Lower lobe of right lung (tissue), 2 donors: ENCODE measurements around the gene ATP1A3. TPM values are rescaled to one million over a fixed set of nuclear protein-coding genes. Genes with fewer than 3 reads are reported as not detected.

ENCODE experiments used
- ATAC-seq, 2 donors: fragments of 200-7000 bp; cut with Tn5 transposase; one replicate each; pipeline ENCODE4 v1.9.1; 2020 to 2022; ENCODE audit warnings: mild to moderate bottlenecking in 2 of 2, moderate library complexity in 2 of 2
- DNase-seq: peaks from one replicate; pipeline ENCODE4 v3.0.0-alpha.2; 2020
- H3K27ac ChIP-seq: fragments of 200-600 bp; one replicate; pipeline ENCODE4 v1.8.0; 2022
- H3K27me3 ChIP-seq: fragments of 200-600 bp; one replicate; pipeline ENCODE4 v1.8.0; 2022; ENCODE audit warnings: low read depth
- H3K36me3 ChIP-seq: fragments of 200-600 bp; one replicate; pipeline ENCODE4 v1.8.0; 2022; ENCODE audit warnings: mild to moderate bottlenecking
- H3K4me1 ChIP-seq: fragments of 200-600 bp; one replicate; pipeline ENCODE4 v1.8.0; 2022
- H3K4me3 ChIP-seq: fragments of 200-600 bp; one replicate; pipeline ENCODE4 v1.8.0; 2022; ENCODE audit warnings: mild to moderate bottlenecking
- H3K9me3 ChIP-seq: fragments of 200-600 bp; one replicate; pipeline ENCODE4 v1.8.0; 2022
- intact Hi-C: fragments of 100-400 bp; cut with DNase I; formaldehyde crosslinking; loops from one replicate; pipeline ENCODE4 v1.11.0; 2022
- total RNA-seq: library from RNA; stranded (reverse); fragmentation: NEBNext Ultra II Directional; extraction: Animal tissue kit (Norgen Biotek cat#: 25700); gene quantifications from one replicate; pipeline ENCODE4 v1.2.1, GENCODE V29; 2021
- TF ChIP-seq, protein P1 (sequence below): fragments of 200-600 bp; IDR thresholded peaks from one replicate; pipeline ENCODE4 v1.8.0; 2022; ENCODE audit warnings: antibody characterized with exemption, mild to moderate bottlenecking
- donor health status: DM: no; HTN: yes; CAD: no; lungs with severe emphysema.

Gene ATP1A3
- total RNA-seq, 1 donor from 2014 or later = 0.97 TPM

DNA sequence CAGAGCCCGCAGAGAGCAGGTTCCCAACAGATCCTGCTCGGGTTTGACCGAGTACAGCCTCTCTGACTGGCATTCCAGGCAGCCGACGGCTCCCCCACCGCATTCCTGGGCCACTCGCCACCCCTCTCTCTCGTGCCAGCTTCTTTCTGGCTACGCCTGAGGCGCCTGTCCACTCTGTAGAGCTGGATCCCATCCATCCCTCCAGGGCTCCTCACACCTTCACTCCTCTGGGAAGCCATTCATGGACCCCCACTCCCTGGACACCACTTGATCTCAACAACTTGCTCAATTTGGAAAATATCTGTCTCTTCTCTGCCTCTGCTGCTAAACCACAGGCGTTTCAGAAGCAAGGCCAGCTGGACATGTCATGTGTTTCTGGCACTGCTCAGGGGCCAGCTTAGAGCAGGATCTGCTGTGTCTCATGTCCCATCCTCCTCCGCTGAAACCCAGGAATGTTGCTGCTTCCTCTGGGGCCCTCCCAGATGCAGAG is 30.6 kb upstream of the ATP1A3 start:
- no peak overlapping the region for H3K27ac ChIP-seq
- no peak overlapping the region for H3K4me3 ChIP-seq
- no peaks in the 10 kb centered on the region for H3K27me3 ChIP-seq
- no peak for DNase-seq
- H3K9me3 ChIP-seq = no peaks in the 10 kb centered on the region
- TF ChIP-seq, protein P1, sequence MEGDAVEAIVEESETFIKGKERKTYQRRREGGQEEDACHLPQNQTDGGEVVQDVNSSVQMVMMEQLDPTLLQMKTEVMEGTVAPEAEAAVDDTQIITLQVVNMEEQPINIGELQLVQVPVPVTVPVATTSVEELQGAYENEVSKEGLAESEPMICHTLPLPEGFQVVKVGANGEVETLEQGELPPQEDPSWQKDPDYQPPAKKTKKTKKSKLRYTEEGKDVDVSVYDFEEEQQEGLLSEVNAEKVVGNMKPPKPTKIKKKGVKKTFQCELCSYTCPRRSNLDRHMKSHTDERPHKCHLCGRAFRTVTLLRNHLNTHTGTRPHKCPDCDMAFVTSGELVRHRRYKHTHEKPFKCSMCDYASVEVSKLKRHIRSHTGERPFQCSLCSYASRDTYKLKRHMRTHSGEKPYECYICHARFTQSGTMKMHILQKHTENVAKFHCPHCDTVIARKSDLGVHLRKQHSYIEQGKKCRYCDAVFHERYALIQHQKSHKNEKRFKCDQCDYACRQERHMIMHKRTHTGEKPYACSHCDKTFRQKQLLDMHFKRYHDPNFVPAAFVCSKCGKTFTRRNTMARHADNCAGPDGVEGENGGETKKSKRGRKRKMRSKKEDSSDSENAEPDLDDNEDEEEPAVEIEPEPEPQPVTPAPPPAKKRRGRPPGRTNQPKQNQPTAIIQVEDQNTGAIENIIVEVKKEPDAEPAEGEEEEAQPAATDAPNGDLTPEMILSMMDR = no peak
- ATAC-seq = peak; percentile 52 to 55
- intact Hi-C loops = no loop called here
- no peaks in the 10 kb centered on the region for H3K4me1 ChIP-seq
- no peaks in the 10 kb centered on the region for H3K36me3 ChIP-seq

DNA sequence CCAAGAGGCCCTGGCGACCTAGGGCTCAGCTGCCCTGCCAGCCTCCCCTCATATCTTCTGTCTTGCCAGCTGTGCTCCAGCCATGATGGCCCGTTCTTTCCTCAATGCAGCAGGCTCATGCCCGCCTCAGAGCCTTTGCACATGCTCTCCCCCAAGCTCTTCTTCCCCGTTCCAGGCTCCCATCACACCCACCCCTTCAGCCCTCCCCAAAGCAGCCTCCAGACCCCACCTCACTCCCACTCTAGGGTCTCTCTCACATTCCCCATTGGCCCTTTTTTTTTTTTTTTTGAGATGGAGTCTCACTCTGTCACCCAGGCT is 29.9 kb upstream of the ATP1A3 start:
- Histone ChIP-seq H3K27me3 (no peaks in the 10 kb centered on the region), H3K36me3 (no peaks in the 10 kb centered on the region), H3K27ac (no peak overlapping the region), H3K4me1 (no peaks in the 10 kb centered on the region), H3K4me3 (no peak overlapping the region), H3K9me3 (peaks cover 3% of the 10 kb centered on the region)
- intact Hi-C loops = no loop called here
- ATAC-seq (no peak), DNase-seq (no peak)
- TF ChIP-seq, protein P1 = no peak

GRCh38 chr19:42023121-42023942 is 29.3 kb upstream of the ATP1A3 start:
- intact Hi-C loops = no loop called here
- Histone ChIP-seq H3K9me3 (peaks cover 3% of the 10 kb centered on the region), H3K27me3 (no peaks in the 10 kb centered on the region), H3K36me3 (no peaks in the 10 kb centered on the region), H3K27ac (no peak overlapping the region), H3K4me3 (no peak overlapping the region), H3K4me1 (no peaks in the 10 kb centered on the region)
- ATAC-seq (no peak), DNase-seq (no peak)
- TF ChIP-seq, protein P1 = no peak

- TF ChIP-seq, protein P1 = no peak
- Histone ChIP-seq H3K27me3 (no peaks in the 10 kb centered on the region), H3K4me1 (no peaks in the 10 kb centered on the region), H3K27ac (no peak overlapping the region), H3K9me3 (peaks cover 3% of the 10 kb centered on the region), H3K4me3 (no peak overlapping the region), H3K36me3 (no peaks in the 10 kb centered on the region)
- DNase-seq (no peak), ATAC-seq (no peak)
- intact Hi-C loops = no loop called here
Observed at GRCh38 chr19:42022616-42023015, 28.6 kb upstream of the ATP1A3 start.

GRCh38 chr19:42021185-42021584 is 27.2 kb upstream of the ATP1A3 start:
- no peak overlapping the region for H3K27ac ChIP-seq
- H3K36me3 ChIP-seq = no peaks in the 10 kb centered on the region
- DNase-seq (no peak), ATAC-seq (no peak)
- no peak overlapping the region for H3K4me3 ChIP-seq
- no peaks in the 10 kb centered on the region for H3K4me1 ChIP-seq
- peaks cover 3% of the 10 kb centered on the region for H3K9me3 ChIP-seq
- intact Hi-C loops = no loop called here
- H3K27me3 ChIP-seq = no peaks in the 10 kb centered on the region
- TF ChIP-seq, protein P1 = no peak
